Activated naive CD8-positive, alpha-beta T cell treated with anti-CD3 and anti-CD28 coated beads, Interleukin-2, amount 10 ng/mL, durations not matched to agents 7 days and 5 days (primary cell): Measurements from ENCODE around the gene TRIO. TPM values are rescaled to one million over a fixed set of nuclear protein-coding genes. Genes with fewer than 3 reads are reported as not detected.

ENCODE experiments used
- ATAC-seq: fragments of 150-1000 bp; cut with Tn5 transposase; one replicate; pipeline ENCODE4 v1.10.0; 2021; ENCODE audit warnings: low read depth, moderate library complexity
- POLR2A ChIA-PET: fragments of 350-600 bp; sonication (Branson Sonifier 250); formaldehyde crosslinking; loops from one replicate; lab custom pipeline; 2021; ENCODE audit warnings: antibody characterized with exemption; lab: Charles Lee
- DNase-seq: peaks from one replicate; pipeline ENCODE4 v3.0.0; 2021
- H3K27ac Mint-ChIP-seq: one replicate; pipeline ENCODE4 v1.8.0; 2022; ENCODE audit warnings: mild to moderate bottlenecking, mixed read lengths
- H3K27me3 Mint-ChIP-seq: one replicate; pipeline ENCODE4 v1.8.0; 2022; ENCODE audit warnings: mild to moderate bottlenecking, moderate library complexity, mixed read lengths
- H3K36me3 Mint-ChIP-seq: one replicate; pipeline ENCODE4 v1.8.0; 2021; ENCODE audit warnings: mild to moderate bottlenecking, mixed read lengths
- H3K4me1 Mint-ChIP-seq: one replicate; pipeline ENCODE4 v1.8.0; 2021; ENCODE audit warnings: mixed read lengths
- H3K4me3 Mint-ChIP-seq: one replicate; pipeline ENCODE4 v1.8.0; 2022; ENCODE audit warnings: mild to moderate bottlenecking, moderate library complexity, mixed read lengths
- H3K9me3 Mint-ChIP-seq: one replicate; pipeline ENCODE4 v1.8.0; 2021; ENCODE audit warnings: mixed read lengths
- total RNA-seq, 2 experiments: library from RNA; stranded (reverse); gene quantifications; one replicate each; pipeline ENCODE4 v1.2.3, GENCODE V29; 2021

The TRIO gene
- total RNA-seq, 2 experiments from 2014 or later, result 7.7 to 7.9 TPM

- no peak overlapping the region for H3K27ac Mint-ChIP-seq
- no peak for DNase-seq
- POLR2A ChIA-PET, result no interaction called here
- no peaks in the 10 kb centered on the region for H3K4me1 Mint-ChIP-seq
- H3K27me3 Mint-ChIP-seq, result peaks cover 22% of the 10 kb centered on the region
- H3K9me3 Mint-ChIP-seq, result no peaks in the 10 kb centered on the region
- H3K36me3 Mint-ChIP-seq, result no peaks in the 10 kb centered on the region
- ATAC-seq, result no peak
- H3K4me3 Mint-ChIP-seq, result no peak overlapping the region
These were observed 91.1 kb downstream of the TRIO start for GRCh38 chr5:14234204-14234603.

- DNase-seq, result no peak
- H3K4me1 Mint-ChIP-seq, result no peaks in the 10 kb centered on the region
- H3K36me3 Mint-ChIP-seq, result no peaks in the 10 kb centered on the region
- no peak overlapping the region for H3K27ac Mint-ChIP-seq
- POLR2A ChIA-PET, result no interaction called here
- H3K27me3 Mint-ChIP-seq, result peaks cover 24% of the 10 kb centered on the region
- H3K9me3 Mint-ChIP-seq, result no peaks in the 10 kb centered on the region
- ATAC-seq, result no peak
- H3K4me3 Mint-ChIP-seq, result no peak overlapping the region
These were observed 92.7 kb downstream of the TRIO start for GRCh38 chr5:14235872-14236271.

- H3K9me3 Mint-ChIP-seq, result no peaks in the 10 kb centered on the region
- peaks cover 23% of the 10 kb centered on the region for H3K27me3 Mint-ChIP-seq
- DNase-seq (no peak), ATAC-seq (no peak)
- H3K27ac Mint-ChIP-seq, result no peak overlapping the region
- no peaks in the 10 kb centered on the region for H3K36me3 Mint-ChIP-seq
- POLR2A ChIA-PET, result no interaction called here
- no peak overlapping the region for H3K4me3 Mint-ChIP-seq
- H3K4me1 Mint-ChIP-seq, result no peaks in the 10 kb centered on the region
These were observed 93.6 kb downstream of the TRIO start for GRCh38 chr5:14236757-14237156.

- DNase-seq, result no peak
- no peak for ATAC-seq
- Mint-ChIP-seq H3K9me3 (no peaks in the 10 kb centered on the region), H3K27ac (no peak overlapping the region), H3K27me3 (peaks cover 22% of the 10 kb centered on the region), H3K4me3 (no peak overlapping the region), H3K4me1 (no peaks in the 10 kb centered on the region), H3K36me3 (no peaks in the 10 kb centered on the region)
- POLR2A ChIA-PET, result no interaction called here
These were observed 94.4 kb downstream of the TRIO start for GRCh38 chr5:14237317-14238086.

GRCh38 chr5:14238272-14238671, 95.1 kb downstream of the TRIO start:
- Mint-ChIP-seq H3K4me1 (no peaks in the 10 kb centered on the region), H3K36me3 (no peaks in the 10 kb centered on the region), H3K4me3 (no peak overlapping the region), H3K27me3 (peaks cover 22% of the 10 kb centered on the region), H3K27ac (no peak overlapping the region), H3K9me3 (no peaks in the 10 kb centered on the region)
- ATAC-seq (no peak), DNase-seq (no peak)
- POLR2A ChIA-PET, result no interaction called here

GRCh38 chr5:14239404-14239803, 96.3 kb downstream of the TRIO start:
- H3K27me3 Mint-ChIP-seq, result peaks cover 15% of the 10 kb centered on the region
- no peak for DNase-seq
- no peak overlapping the region for H3K27ac Mint-ChIP-seq
- no peaks in the 10 kb centered on the region for H3K36me3 Mint-ChIP-seq
- POLR2A ChIA-PET, result no interaction called here
- H3K9me3 Mint-ChIP-seq, result no peaks in the 10 kb centered on the region
- no peak overlapping the region for H3K4me3 Mint-ChIP-seq
- no peak for ATAC-seq
- no peaks in the 10 kb centered on the region for H3K4me1 Mint-ChIP-seq

- Mint-ChIP-seq H3K27me3 (peaks cover 13% of the 10 kb centered on the region), H3K4me3 (no peak overlapping the region), H3K9me3 (no peaks in the 10 kb centered on the region), H3K27ac (no peak overlapping the region), H3K4me1 (no peaks in the 10 kb centered on the region), H3K36me3 (no peaks in the 10 kb centered on the region)
- ATAC-seq (no peak), DNase-seq (no peak)
- POLR2A ChIA-PET, result no interaction called here
These were observed 96.8 kb downstream of the TRIO start for GRCh38 chr5:14239951-14240350.

GRCh38 chr5:14240359-14240758, 97.2 kb downstream of the TRIO start:
- no peak for DNase-seq
- ATAC-seq, result no peak
- no peaks in the 10 kb centered on the region for H3K36me3 Mint-ChIP-seq
- no peaks in the 10 kb centered on the region for H3K4me1 Mint-ChIP-seq
- POLR2A ChIA-PET, result no interaction called here
- H3K27ac Mint-ChIP-seq, result no peak overlapping the region
- no peaks in the 10 kb centered on the region for H3K9me3 Mint-ChIP-seq
- peaks cover 13% of the 10 kb centered on the region for H3K27me3 Mint-ChIP-seq
- H3K4me3 Mint-ChIP-seq, result no peak overlapping the region

- Mint-ChIP-seq H3K4me1 (no peaks in the 10 kb centered on the region), H3K36me3 (no peaks in the 10 kb centered on the region), H3K27ac (no peak overlapping the region), H3K4me3 (no peak overlapping the region), H3K9me3 (no peaks in the 10 kb centered on the region), H3K27me3 (peaks cover 13% of the 10 kb centered on the region)
- ATAC-seq (no peak), DNase-seq (no peak)
- POLR2A ChIA-PET, result no interaction called here
These were observed 98.0 kb downstream of the TRIO start for GRCh38 chr5:14241141-14241540.

GRCh38 chr5:14242447-14242846, 99.3 kb downstream of the TRIO start:
- peaks cover 6% of the 10 kb centered on the region for H3K27me3 Mint-ChIP-seq
- H3K36me3 Mint-ChIP-seq, result no peaks in the 10 kb centered on the region
- no peaks in the 10 kb centered on the region for H3K9me3 Mint-ChIP-seq
- DNase-seq, result no peak
- POLR2A ChIA-PET, result no interaction called here
- H3K4me3 Mint-ChIP-seq, result no peak overlapping the region
- no peak overlapping the region for H3K27ac Mint-ChIP-seq
- no peak for ATAC-seq
- no peaks in the 10 kb centered on the region for H3K4me1 Mint-ChIP-seq

- ATAC-seq, result no peak
- Mint-ChIP-seq H3K27ac (no peak overlapping the region), H3K4me1 (no peaks in the 10 kb centered on the region), H3K36me3 (no peaks in the 10 kb centered on the region), H3K27me3 (peaks cover 6% of the 10 kb centered on the region), H3K9me3 (no peaks in the 10 kb centered on the region), H3K4me3 (no peak overlapping the region)
- POLR2A ChIA-PET, result no interaction called here
- no peak for DNase-seq
These were observed 99.8 kb downstream of the TRIO start for GRCh38 chr5:14242871-14243383.

- no peak overlapping the region for H3K4me3 Mint-ChIP-seq
- H3K27me3 Mint-ChIP-seq, result peaks cover 8% of the 10 kb centered on the region
- POLR2A ChIA-PET, result no interaction called here
- no peaks in the 10 kb centered on the region for H3K9me3 Mint-ChIP-seq
- H3K36me3 Mint-ChIP-seq, result no peaks in the 10 kb centered on the region
- DNase-seq (no peak), ATAC-seq (no peak)
- H3K4me1 Mint-ChIP-seq, result no peaks in the 10 kb centered on the region
- H3K27ac Mint-ChIP-seq, result no peak overlapping the region
These were observed 100.6 kb downstream of the TRIO start for GRCh38 chr5:14243766-14244165.

GRCh38 chr5:14244721-14245120, 101.6 kb downstream of the TRIO start:
- H3K9me3 Mint-ChIP-seq, result no peaks in the 10 kb centered on the region
- POLR2A ChIA-PET, result no interaction called here
- no peak overlapping the region for H3K27ac Mint-ChIP-seq
- H3K4me3 Mint-ChIP-seq, result no peak overlapping the region
- DNase-seq, result no peak
- H3K4me1 Mint-ChIP-seq, result no peaks in the 10 kb centered on the region
- H3K36me3 Mint-ChIP-seq, result no peaks in the 10 kb centered on the region
- H3K27me3 Mint-ChIP-seq, result peaks cover 10% of the 10 kb centered on the region
- ATAC-seq, result no peak

- DNase-seq (no peak), ATAC-seq (no peak)
- H3K9me3 Mint-ChIP-seq, result no peaks in the 10 kb centered on the region
- H3K4me1 Mint-ChIP-seq, result no peaks in the 10 kb centered on the region
- peaks cover 9% of the 10 kb centered on the region for H3K27me3 Mint-ChIP-seq
- no peak overlapping the region for H3K4me3 Mint-ChIP-seq
- H3K36me3 Mint-ChIP-seq, result no peaks in the 10 kb centered on the region
- POLR2A ChIA-PET, result no interaction called here
- no peak overlapping the region for H3K27ac Mint-ChIP-seq
These were observed 102.2 kb downstream of the TRIO start for GRCh38 chr5:14245132-14245925.
